ENCODE data around the gene WHRN.

The WHRN gene

DNA sequence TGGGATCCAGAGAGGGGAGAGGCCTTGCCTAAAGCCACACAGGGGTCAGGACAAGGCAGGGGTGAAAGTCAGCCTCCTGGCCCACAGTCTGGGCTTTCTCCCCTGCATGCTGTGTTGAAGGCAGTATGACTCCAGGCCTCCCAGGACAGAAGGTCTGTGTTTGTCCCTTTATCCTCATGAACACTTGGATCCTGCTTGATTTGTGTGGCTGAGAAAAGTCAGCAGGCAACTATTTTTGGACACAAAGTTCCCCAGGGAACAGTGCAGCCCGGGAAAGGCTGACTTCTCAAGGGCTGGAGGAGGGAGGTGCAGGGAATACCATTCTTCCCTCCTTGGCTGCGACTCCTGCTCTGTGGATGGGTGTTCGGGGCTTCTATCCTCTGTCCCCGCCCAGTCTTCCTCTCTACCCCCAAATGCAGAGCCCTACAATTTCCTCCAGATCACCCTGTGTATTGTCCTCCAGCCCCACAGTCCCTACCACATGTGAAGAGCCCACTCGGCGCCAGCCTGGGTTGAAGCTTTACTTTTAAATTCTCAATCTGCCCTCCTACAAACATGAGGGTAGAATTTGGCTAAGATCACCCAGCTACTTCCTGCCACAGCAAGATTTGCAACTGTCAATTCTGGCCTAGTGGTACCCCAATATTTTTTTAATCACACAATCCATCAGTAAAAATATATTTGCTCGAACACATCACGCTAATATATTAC lies 121.6 kb downstream of the WHRN start:
- no peak for DNase-seq (ENCODE audit: low read depth, low spot score)

DNA sequence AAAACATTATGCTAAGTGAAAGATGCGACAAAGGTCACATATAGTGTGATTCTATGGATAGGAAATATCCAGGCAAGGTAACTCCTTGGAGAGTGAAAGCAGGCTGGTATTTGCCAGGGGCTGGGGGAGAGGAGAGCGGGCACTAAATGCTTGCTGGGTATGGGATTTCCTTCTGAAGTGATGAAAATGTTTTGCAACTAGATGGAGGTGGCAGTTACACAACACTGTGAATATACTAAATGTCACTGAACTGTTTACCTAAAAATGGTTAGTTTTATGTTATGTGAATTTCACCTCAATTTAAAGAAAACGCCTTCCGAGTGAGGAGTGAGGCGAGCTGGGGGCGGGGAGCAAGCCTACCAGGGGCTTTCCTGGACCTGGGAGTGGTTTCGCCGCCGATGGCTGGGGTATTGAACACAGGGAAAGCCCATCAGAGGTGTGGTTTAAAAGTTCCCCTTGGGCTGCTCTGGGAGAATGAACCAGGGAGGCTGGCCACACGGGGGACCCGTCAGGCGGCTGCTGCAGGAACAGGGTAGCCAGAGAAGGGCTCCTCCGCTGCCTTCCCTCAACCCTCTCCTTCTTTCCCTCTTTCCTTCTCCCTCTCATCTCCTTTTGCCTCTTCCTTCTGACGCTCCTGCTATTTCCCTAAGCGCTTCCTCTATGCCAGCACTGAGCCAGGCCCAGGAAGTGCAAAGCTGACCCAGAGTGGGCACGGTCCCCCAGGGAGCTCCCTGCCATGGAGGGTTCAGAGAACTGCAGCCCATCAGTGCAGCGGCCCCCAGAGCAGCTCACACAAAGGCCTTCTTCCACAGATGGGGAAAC lies 122.4 kb downstream of the WHRN start:
- no peak for DNase-seq (ENCODE audit: low read depth, low spot score)

DNA sequence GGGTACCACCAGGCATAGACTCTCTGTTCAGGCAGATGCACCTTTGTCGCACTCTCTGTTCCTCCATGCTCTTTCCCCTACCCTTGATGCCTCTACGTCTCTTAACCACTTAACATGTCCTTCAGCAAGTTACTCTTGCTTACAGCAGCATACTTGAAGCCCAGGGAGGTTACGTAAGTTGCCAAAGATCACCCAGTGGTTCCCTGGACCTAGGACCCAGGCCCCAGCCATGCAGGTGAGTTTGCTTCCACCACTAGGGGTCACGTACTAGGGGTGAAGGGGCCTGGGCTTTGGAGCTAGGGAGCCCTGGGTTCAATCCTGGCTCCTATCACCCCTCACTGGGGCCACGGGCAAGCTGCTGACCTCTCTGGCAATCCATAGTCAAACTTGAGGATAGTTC lies 126.4 kb downstream of the WHRN start:
- DNase-seq (ENCODE audit: low read depth, low spot score) = no peak

DNA sequence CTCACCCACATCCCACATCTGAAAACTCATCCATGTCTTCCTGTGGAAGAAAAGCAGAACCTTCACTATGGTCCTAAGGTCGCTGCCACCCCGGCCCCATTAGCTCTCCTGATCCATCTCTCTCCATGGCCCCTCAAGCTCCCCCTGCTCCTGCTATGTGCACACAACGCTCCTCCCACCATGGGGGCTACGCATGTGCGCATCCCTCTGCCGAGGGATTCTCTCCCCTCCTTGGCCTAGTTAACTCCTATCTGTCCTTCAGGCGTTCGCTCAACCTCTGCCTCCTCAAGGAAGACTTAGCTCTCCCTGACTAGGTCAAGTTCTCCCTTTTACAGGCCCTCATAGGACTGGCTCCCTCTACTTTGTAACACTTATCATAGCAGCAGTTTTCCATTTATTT lies 127.3 kb downstream of the WHRN start:
- DNase-seq (ENCODE audit: low read depth, low spot score) = no peak

DNA sequence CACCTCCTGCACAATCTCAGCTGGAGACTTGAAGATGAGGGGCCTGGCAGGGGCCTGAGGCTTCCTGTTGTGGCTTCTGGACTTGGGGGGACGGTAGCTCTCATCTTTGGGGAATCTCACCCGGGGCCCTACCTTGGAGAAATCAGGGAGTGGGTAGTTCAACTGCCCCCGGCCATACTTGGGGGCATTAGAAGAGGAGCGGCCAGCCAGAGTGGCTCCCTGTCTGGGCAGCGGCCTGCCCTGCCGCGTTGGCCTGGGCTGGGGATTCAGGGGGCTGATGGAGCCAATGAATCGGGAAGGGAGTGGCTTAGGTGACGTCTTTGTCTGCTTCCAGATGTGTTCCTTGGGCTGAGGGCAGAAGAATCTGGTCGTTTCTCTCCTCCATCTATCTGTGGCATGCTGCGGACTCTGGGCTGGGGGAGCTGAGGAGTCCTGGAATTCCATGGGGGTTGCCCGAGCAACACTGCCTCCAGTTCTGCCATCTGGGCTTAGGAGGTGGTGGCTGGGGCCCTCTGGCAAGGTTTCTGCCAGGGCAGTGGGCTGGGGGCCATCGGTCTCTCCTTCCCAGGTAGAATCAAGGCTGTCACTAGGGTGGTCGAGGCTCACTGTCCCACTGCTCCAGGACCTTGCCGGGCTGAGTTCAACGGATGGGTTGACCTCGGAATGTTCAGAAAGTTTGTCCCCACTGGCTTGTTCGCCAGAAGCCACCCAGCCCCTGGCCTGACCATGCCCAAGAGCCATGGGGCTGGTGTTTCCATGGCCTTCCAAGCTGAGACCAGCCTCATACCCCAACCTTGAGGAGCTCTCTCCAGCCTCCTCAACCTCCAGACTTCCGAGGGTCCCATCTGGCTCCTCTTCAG lies 128.5 kb downstream of the WHRN start:
- no peak for DNase-seq (ENCODE audit: low read depth, low spot score)

DNA sequence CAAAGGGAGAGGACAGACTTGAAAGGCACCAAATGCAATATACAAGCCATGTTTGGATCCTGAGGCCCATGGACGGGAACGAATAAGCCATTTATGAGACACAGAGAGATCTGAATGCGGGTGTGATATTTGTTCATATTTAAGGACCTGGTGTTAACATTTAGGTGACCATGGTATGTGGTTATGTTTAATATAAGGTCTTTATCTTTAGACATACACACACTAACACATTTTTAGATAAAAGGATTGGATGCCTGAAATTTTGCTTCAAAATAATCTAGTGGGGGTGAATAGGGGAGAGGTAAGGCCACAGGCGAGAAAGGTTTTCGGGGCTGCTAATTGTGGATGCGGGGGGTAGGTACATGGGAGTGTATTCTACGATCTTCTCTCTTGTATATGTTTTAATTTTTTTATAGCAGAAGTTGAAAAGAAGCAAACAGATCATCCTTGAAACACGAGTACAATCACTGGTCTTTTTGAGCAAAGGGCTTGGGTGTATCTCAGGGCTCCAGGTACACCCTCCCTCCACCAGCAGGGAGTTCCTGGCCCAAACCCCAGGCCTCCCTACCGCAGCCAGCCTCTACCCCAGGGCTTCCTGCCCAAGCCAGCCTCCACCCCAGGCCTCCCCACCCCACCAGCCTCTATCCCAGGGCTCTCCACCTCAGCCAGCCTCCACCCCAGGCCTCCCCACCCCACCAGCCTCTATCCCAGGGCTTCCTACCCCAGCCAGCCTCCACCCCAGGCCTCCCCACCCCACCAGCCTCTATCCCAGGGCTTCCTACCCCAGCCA lies 129.7 kb downstream of the WHRN start:
- DNase-seq (ENCODE audit: low read depth, low spot score) = no peak

DNA sequence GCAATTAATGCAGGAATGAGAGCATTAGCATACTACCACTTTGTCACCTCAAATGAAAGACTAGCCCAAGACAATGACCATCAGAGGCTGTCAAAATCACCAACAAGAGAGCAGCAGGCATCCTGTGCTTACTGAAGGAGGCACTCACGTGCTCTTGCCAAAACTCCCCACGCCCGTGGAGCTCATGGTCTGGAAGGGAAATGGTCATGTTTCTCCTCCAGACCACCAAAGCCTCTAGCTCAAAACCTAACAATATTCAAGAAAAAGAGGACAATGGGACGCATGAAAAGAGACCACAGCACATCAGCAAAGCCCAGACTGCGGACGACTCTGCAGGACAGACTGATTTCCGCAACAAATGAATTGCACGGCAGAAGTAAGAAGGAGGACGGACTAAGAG lies 130.3 kb downstream of the WHRN start:
- DNase-seq (ENCODE audit: low read depth, low spot score) = no peak

DNA sequence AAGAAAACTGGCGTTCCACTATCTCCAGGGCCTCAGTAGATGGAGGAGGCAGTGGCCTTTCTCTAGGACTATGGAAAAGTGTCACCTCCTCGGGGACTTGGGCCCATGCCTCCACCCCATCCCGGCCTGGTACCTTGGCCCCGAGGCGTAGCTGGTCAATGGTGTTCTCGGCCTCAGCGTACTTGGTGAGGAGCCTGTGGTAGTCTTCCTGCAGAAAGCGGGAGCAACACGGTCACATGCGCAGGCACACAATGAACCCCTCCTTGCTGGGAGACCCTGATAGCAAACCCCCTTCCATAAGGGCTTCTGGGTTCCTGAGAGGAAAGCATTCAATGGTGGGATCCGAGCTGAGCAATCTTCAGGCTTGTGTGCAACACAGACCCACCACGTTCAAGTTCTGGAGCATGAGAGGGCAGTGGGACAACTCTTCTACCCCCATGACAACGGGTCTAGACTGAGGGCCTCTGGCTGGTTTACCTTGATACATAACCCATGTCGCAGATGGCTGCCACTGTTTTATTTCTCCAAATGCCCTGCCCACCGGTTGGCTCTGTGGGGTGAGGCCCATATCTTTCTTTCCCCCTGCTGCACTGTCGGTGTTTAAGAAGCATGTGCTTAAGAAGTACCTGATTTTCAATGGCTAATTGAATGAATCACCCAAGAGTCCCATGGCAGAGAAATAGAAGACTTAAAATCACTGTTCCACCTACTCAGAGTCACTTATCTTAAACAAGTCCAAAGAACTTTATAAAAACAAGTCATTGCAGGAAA lies 131.1 kb downstream of the WHRN start:
- DNase-seq (ENCODE audit: low read depth, low spot score) = no peak

DNA sequence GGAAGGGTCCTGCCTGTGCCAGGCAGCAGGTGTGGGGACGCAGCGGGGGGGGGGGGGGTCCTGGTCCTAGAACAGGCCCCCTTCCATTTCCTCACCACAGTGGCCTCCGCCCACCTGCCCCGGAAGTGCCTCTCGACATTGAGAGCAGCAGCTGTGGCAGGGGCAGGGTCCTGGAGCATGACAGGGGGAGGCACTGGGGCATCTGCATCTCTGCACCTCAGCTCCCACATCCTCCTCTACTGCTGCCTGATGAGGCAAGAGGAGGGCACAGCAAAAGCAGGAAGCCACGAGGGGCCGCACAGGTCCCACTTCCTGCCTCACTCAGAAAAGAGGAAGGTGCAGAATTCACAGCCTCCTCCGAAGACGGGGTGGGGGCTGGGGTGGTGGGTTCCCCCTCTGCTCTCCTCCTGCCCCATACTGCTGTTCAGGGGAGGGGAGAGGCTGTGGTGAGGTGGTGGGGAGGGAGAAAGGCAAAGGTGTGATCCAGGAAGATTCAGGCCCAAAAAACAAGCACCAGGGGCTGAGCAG lies 132.3 kb downstream of the WHRN start:
- no peak for DNase-seq (ENCODE audit: low read depth, low spot score)

DNA sequence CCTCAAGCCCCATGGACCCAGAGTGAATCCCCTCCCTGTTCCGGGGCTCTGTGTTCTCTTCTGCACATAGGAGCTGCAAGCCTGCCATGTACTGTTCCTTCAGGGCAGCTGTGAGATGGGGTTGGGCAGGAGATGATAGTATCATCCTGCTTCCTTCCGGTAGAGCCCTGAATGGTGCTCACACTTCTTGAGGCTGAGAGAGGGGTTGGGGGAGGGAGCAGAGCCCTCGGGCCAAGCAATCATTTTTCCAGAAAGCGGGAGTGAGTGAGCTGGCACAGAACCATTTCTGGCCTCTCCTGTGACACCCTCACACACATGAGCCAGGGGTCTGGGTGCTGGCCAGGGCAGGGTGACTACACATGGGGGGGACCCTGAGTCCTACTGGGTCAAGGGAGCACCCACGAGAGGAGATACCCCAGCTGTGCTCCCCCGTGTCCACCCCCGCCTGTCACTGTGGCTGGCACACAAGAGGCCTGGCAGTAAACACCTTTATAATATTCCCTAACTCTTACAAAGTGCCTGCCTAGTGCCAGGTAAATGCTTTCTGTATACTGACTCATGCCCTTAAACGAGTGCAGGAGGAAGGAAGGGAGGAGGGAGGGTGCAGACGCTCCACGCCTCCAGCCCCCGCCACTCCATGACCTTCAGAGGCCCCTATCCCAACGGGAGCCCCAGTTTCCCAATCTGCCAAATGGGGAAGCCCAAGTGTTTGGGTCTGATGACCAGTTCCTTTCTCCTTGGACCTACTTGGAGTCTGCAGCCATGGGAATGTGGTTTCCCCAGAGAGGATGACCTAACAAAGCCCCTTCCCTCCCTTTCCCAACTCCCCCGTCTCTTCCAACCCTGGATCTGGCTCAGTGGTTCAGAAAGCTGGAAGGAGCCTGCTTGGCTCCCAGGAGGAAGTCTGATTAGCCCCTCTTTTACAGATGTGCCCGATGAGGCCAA lies 133.0 kb downstream of the WHRN start:
- DNase-seq (ENCODE audit: low read depth, low spot score) = no peak

DNA sequence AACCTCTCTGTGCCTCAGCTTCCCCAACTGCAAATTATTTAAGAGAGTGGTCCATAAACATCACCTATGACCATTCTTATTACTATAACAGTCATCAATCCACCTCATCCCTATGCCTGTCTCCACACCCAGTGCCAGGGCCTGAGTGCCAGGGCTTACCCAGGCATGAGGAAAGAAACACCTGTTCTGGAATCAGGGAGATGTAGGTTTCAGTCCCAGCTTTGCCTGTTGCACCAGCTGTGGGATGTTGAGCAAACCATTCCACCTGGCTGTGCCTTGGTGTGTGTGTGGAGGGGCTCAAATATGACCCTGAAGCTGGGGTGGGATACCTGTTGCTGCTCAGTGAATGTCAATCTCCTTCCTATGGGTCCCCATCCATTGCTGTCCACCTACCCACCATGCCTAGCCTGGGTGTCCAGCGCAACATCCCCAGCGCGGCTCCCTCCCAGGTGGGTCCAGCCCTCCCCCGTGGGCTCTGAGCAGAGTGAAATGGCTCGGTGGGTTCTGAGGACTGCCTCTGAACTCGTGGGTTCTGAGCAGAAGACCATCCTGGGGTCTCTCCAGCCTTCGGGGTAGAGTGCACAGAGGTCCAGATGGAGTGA lies 133.8 kb downstream of the WHRN start:
- no peak for DNase-seq (ENCODE audit: low read depth, low spot score)

DNA sequence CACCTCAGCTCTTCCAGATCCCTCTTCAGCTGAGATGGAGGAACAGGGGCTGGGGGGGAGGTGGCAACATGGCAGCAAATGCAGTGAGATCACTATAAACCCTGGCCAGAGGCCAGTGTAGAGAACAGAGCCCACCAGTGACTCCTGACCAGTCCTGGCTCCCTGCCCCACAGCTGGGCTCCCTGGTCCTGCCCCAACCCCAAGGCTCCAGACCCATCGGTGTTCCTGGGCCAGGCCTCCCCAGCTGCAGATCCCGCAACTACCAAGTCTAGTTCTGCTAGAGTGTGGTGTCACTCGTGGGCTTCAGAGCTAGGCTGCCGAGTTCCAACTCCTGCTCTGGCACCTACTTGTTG lies 134.3 kb downstream of the WHRN start:
- DNase-seq (ENCODE audit: low read depth, low spot score) = no peak

DNA sequence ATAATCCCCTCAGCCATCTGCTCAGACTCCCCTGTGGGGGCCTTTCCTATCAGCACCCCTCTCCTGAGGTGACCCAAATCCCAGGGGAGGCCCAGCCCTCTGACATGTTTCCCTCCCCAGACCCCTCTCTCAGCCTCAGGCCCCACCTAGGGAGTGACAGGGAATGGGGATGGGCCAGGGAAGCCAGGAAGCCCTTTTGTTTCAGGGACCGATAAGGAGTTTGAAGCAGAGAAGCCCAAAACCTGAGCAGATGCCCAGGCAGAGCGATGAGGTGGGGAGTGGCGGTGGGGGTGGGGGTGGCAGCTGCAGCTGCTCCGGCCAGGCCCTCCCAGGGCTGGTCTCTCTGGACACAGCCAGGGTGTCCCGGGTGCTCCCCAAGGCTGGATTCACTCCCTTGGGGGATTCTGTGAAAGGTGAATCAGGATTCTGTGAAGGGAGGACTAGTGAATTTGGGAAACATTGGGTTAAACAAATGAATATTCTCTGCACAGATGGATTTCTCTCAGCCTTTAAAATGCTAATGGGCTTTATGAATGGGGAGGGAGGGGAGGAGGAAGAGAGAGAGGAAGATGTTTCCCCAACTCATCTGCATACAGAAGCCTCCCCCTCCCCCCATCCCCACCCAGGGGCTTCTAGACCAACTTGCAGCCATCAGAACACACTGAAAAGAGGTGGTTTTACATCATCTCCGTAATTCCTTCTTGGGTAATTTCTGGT lies 134.9 kb downstream of the WHRN start:
- DNase-seq (ENCODE audit: low read depth, low spot score) = no peak

DNA sequence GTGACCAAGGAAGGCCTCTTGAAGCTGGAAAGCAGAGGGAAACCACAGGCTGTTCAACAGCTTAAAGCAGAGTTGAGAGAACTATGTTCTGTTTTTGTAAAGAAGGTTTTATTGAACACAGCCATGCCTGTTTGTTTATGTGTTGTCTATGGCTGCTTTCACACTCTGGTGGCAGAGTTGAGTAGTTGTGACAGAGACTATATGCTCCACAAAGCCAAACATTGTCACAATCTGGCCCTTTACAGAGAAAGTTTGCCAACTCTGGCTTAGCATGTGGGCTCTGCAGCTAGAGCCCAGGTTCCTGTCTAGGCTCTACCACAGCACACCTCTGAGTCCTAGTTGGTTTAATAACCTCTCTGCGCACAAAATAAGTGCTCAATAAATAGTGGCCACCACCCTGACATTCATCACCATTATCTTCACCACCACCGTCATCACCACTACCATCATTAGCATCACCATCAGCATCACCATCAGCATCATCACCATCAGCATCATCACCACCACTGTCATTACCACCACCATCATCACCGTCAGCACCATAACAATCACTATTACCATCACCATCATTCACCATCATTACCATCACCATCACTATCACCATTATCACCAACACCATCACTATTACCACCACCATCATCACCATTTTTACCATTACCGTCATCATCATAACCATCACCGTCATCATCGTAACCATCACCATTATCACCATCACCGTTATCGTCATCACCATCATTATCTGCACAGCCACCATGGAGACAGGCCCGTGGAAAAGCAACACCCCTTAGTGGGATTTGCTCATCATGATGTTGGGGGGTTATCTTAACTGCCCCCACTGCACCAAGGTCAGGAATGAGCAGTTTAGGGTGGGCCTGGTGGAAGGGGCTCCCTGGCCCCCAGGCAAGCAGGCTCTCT lies 135.8 kb downstream of the WHRN start:
- DNase-seq (ENCODE audit: low read depth, low spot score) = no peak

DNA sequence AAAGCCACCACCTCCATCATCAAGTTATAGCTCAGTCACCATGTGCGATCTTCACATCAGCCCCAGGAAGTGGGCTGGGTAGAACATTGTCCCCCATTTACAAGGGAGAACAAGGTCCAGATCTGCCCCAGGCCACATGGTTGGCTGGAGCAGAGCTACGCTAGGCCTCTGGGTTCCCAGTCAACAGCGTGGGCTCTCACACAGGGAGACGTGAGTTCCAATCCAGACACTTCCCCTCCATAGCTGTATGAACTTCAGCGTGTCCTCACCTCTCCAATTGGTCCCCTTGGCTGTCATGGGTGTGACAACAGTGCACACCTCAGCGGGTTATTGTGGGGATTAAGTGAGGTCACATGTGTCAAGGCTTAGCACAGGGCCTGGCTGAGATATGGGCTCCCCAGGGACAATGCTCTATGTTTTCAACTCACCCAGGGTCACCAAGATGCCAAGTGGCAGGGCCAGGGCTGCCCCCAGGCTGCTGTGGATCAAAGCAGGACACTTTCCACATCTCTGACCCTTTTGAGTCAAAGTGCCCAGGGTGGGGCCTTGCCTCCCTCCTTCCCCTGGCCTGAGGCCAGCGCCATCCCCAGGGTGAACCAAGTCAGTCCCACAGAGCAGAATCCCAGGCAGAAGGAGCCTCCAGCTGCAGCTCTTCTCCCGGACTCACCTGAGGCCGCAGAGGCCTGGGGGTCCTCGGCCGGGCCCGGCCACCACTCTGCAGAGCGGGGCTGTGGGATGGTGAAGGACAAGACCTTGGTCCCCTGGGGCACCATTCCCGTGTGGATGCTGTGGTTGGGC lies 137.3 kb downstream of the WHRN start:
- no peak for DNase-seq (ENCODE audit: low read depth, low spot score)

DNA sequence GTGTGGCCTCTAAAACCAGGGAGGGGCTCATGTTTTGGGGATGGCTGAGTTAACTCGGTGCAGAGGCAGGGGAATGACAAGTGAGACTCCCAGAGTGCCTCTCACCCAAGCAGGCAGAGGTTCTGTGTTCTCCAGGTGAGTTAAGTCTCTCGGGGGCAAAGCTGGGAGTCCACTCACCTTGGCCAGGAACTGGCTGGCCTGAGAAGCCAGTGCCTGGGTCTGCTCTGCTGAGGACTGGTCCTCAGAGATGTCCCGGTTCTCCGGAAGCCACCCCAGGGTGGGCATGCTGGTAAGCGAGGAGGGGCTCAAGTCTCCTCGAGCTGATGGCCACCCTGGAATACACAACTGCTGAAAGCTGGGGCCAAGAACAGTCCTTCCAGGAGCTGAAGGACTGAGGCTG lies 137.9 kb downstream of the WHRN start:
- DNase-seq (ENCODE audit: low read depth, low spot score) = no peak
